HG03280 (cell line): ENCODE results near the gene TMEM132C.

ENCODE experiments used
- ATAC-seq: cut with Tn5 transposase; IDR thresholded peaks from one replicate; pipeline ENCODE4 v1.9.1; 2021; ENCODE audit warnings: mild to moderate bottlenecking, moderate library complexity; ENCODE audit not compliant: unreplicated experiment

Gene TMEM132C

GRCh38 chr12:128402486-128403243 lies 135.7 kb downstream of the TMEM132C start:
- no peak for ATAC-seq

GRCh38 chr12:128408669-128409068 lies 141.7 kb downstream of the TMEM132C start:
- ATAC-seq, result no peak

- ATAC-seq, result no peak
Observed at GRCh38 chr12:128415036-128415560, 148.1 kb downstream of the TMEM132C start.

- ATAC-seq, result no peak
Observed at GRCh38 chr12:128418944-128419343, 152.0 kb downstream of the TMEM132C start.

GRCh38 chr12:128420163-128420562 lies 153.2 kb downstream of the TMEM132C start:
- ATAC-seq, result no peak

GRCh38 chr12:128421375-128421774 lies 154.4 kb downstream of the TMEM132C start:
- no peak for ATAC-seq

GRCh38 chr12:128423205-128423604 lies 156.2 kb downstream of the TMEM132C start:
- ATAC-seq, result no peak

GRCh38 chr12:128424931-128425431 lies 158.0 kb downstream of the TMEM132C start:
- no peak for ATAC-seq

- no peak for ATAC-seq
Observed at GRCh38 chr12:128425666-128426331, 158.8 kb downstream of the TMEM132C start.

- ATAC-seq, result no peak
Observed at GRCh38 chr12:128426511-128426910, 159.5 kb downstream of the TMEM132C start.

- ATAC-seq, result no peak
Observed at GRCh38 chr12:128439796-128440195, 172.8 kb downstream of the TMEM132C start.

GRCh38 chr12:128442096-128442495 lies 175.1 kb downstream of the TMEM132C start:
- no peak for ATAC-seq

- ATAC-seq, result no peak
Observed at GRCh38 chr12:128444598-128444997, 177.6 kb downstream of the TMEM132C start.

GRCh38 chr12:128445415-128446127 lies 178.6 kb downstream of the TMEM132C start:
- ATAC-seq, result no peak

- no peak for ATAC-seq
Observed at GRCh38 chr12:128449146-128449894, 182.3 kb downstream of the TMEM132C start.

GRCh38 chr12:128450810-128451209 lies 183.8 kb downstream of the TMEM132C start:
- no peak for ATAC-seq

- ATAC-seq, result no peak
Observed at GRCh38 chr12:128455851-128456250, 188.9 kb downstream of the TMEM132C start.

GRCh38 chr12:128456922-128457321 lies 190.0 kb downstream of the TMEM132C start:
- no peak for ATAC-seq

GRCh38 chr12:128458301-128458974 lies 191.5 kb downstream of the TMEM132C start:
- ATAC-seq, result no peak

GRCh38 chr12:128459067-128459466 lies 192.1 kb downstream of the TMEM132C start:
- ATAC-seq, result no peak
